Endothelial cell (in vitro differentiated cells): ENCODE measurements around the gene SLC22A6. TPM values are rescaled to one million over a fixed set of nuclear protein-coding genes. Genes with fewer than 3 reads are reported as not detected.
"Not testable (repeated sequence)": the region's sequence is repeated elsewhere in the genome, so short reads cannot be mapped to it uniquely, and the experiment has no call there.

ENCODE experiments used
- DNase-seq: peaks from one replicate; pipeline ENCODE4 v3.0.0; 2021; ENCODE audit warnings: low spot score
- H3K27ac Mint-ChIP-seq: one replicate; pipeline ENCODE4 v1.8.0; 2021; ENCODE audit warnings: mixed read lengths, inconsistent platforms; ENCODE audit not compliant: unreplicated experiment
- H3K27me3 Mint-ChIP-seq: one replicate; pipeline ENCODE4 v1.8.0; 2021; ENCODE audit warnings: mild to moderate bottlenecking, moderate library complexity, mixed read lengths, inconsistent platforms; ENCODE audit not compliant: unreplicated experiment
- H3K36me3 Mint-ChIP-seq: one replicate; pipeline ENCODE4 v1.8.0; 2021; ENCODE audit warnings: mild to moderate bottlenecking, low read depth, mixed read lengths, inconsistent platforms; ENCODE audit not compliant: unreplicated experiment
- H3K4me1 Mint-ChIP-seq: one replicate; pipeline ENCODE4 v1.8.0; 2021; ENCODE audit warnings: mild to moderate bottlenecking, mixed read lengths, inconsistent platforms; ENCODE audit not compliant: unreplicated experiment
- H3K4me3 Mint-ChIP-seq: one replicate; pipeline ENCODE4 v1.8.0; 2021; ENCODE audit warnings: mild to moderate bottlenecking, mixed read lengths, inconsistent platforms; ENCODE audit not compliant: unreplicated experiment
- H3K9me3 Mint-ChIP-seq: one replicate; pipeline ENCODE4 v1.8.0; 2021; ENCODE audit warnings: mixed read lengths, inconsistent platforms; ENCODE audit not compliant: unreplicated experiment
- total RNA-seq: library from RNA; stranded (reverse); fragmentation: NEBNext Ultra II Directional; extraction: Animal tissue kit (Norgen Biotek cat#: 25700); gene quantifications from one replicate; pipeline ENCODE4 v1.2.1, GENCODE V29; 2021; ENCODE audit not compliant: unreplicated experiment
- TF ChIP-seq, protein P1 (sequence below): fragments of 200-600 bp; sonication (generic); IDR thresholded peaks from one replicate; pipeline ENCODE4 v1.5.0; 2021; ENCODE audit warnings: antibody characterized with exemption; ENCODE audit not compliant: unreplicated experiment

Gene SLC22A6
- total RNA-seq, 1 donor from 2014 or later = not detected

DNA sequence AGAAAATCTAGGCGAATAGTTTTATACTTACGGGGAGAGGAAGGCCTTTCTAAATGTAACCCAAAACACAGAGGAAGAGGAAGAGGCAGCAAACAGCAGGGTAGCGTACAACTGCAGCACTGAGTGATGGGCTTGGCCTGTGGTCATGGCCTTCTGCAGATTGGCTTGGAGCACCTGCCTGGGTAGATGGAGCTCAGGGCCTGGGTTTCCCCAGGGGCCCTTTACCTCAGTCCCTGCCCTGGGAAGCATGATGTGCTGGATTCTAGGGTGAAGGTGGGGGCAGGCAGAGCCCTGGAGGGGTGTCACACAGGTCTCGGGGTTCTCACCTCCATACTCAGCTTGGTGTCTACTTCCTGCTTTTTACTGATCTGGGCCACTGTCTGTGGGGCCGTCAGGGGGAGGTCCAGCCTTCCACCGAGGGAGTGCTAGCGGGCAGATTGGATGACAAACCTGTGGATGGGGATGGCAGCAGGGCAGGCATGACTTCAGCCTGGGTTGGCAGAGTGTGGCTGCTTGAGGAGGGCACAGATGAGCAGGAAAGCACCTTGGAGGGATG lies 35.9 kb downstream of the SLC22A6 start:
- Mint-ChIP-seq H3K27ac (no peak overlapping the region), H3K4me1 (no peaks in the 10 kb centered on the region), H3K4me3 (no peak overlapping the region), H3K9me3 (no peaks in the 10 kb centered on the region), H3K36me3 (peaks cover 10% of the 10 kb centered on the region), H3K27me3 (no peaks in the 10 kb centered on the region)
- DNase-seq = no peak
- TF ChIP-seq, protein P1, sequence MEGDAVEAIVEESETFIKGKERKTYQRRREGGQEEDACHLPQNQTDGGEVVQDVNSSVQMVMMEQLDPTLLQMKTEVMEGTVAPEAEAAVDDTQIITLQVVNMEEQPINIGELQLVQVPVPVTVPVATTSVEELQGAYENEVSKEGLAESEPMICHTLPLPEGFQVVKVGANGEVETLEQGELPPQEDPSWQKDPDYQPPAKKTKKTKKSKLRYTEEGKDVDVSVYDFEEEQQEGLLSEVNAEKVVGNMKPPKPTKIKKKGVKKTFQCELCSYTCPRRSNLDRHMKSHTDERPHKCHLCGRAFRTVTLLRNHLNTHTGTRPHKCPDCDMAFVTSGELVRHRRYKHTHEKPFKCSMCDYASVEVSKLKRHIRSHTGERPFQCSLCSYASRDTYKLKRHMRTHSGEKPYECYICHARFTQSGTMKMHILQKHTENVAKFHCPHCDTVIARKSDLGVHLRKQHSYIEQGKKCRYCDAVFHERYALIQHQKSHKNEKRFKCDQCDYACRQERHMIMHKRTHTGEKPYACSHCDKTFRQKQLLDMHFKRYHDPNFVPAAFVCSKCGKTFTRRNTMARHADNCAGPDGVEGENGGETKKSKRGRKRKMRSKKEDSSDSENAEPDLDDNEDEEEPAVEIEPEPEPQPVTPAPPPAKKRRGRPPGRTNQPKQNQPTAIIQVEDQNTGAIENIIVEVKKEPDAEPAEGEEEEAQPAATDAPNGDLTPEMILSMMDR = no peak

GRCh38 chr11:62945538-62945937 lies 39.2 kb downstream of the SLC22A6 start:
- not testable (repeated sequence) for H3K27me3 Mint-ChIP-seq, H3K27ac Mint-ChIP-seq, DNase-seq, H3K4me3 Mint-ChIP-seq, H3K9me3 Mint-ChIP-seq, H3K4me1 Mint-ChIP-seq, H3K36me3 Mint-ChIP-seq

DNA sequence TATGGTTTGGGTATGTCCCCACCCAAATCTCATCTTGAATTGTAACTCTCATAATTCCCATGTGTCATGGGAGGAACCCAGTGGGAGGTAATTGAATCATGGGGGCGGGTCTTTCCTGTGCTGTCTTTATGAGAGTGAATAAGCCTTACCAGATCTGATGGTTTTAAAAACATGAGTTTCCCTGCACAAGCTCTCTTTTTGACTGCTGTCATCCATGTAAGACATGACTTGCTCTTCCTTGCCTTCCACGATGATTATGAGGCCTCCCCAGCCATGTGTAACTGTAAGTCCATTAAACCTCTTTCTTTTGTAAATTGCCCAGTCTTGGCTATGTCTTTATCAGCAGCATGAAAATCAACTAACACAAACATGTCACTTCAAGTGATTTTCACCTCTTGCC lies 47.2 kb downstream of the SLC22A6 start:
- peaks cover 17% of the 10 kb centered on the region for H3K36me3 Mint-ChIP-seq
- DNase-seq, H3K9me3 Mint-ChIP-seq, H3K27me3 Mint-ChIP-seq, H3K27ac Mint-ChIP-seq, H3K4me1 Mint-ChIP-seq: not testable (repeated sequence)
- peak overlapping the region; percentile 49 for H3K4me3 Mint-ChIP-seq

GRCh38 chr11:62934496-62934785 lies 50.3 kb downstream of the SLC22A6 start:
- H3K9me3 Mint-ChIP-seq = peaks cover 4% of the 10 kb centered on the region
- DNase-seq = no peak
- peaks cover 28% of the 10 kb centered on the region for H3K36me3 Mint-ChIP-seq
- H3K4me1 Mint-ChIP-seq = peaks cover 4% of the 10 kb centered on the region
- no peak overlapping the region for H3K4me3 Mint-ChIP-seq
- H3K27ac Mint-ChIP-seq = no peak overlapping the region
- TF ChIP-seq, protein P1 = no peak
- H3K27me3 Mint-ChIP-seq = peaks cover 6% of the 10 kb centered on the region

DNA sequence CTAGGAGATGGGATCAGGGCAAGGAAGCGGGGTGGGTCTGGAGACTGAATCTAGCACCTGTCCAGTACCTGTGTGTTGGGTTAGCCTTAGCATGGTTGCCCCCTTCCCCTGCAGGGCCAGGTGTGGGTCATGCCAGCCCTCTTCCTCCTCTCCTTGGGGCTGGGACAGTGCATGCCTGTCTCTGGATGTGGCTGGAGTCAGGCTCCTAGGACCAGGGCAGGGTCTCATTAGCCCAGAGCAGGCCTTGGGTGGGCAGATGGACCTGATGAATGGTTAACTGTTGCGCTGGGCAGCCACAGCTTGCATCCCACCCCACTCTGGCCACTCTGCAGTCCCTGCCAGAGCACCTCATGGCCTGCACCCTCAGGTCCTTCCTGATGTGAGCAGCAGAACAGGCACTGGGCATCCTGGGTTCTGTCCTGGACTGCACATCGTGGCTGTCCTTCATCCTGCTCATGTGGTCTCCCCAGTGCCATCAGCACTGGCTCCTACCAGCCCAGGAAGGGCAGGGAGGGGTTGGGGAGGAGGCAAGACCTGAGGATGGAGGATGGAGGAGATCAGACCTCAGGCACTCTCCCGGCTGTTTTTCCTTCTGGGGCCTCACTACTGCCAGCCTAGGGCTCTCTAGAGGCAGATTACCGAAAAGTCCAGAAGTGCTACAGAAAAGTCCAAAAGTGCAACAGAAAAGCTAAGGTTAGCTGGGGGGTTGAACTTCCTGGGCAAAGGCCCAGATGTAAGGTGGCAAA lies 50.8 kb downstream of the SLC22A6 start:
- no peak for DNase-seq
- Mint-ChIP-seq H3K9me3 (peaks cover 4% of the 10 kb centered on the region), H3K4me3 (no peak overlapping the region), H3K4me1 (peaks cover 8% of the 10 kb centered on the region), H3K36me3 (peaks cover 24% of the 10 kb centered on the region), H3K27ac (no peak overlapping the region), H3K27me3 (peaks cover 3% of the 10 kb centered on the region)
- TF ChIP-seq, protein P1 = no peak

DNA sequence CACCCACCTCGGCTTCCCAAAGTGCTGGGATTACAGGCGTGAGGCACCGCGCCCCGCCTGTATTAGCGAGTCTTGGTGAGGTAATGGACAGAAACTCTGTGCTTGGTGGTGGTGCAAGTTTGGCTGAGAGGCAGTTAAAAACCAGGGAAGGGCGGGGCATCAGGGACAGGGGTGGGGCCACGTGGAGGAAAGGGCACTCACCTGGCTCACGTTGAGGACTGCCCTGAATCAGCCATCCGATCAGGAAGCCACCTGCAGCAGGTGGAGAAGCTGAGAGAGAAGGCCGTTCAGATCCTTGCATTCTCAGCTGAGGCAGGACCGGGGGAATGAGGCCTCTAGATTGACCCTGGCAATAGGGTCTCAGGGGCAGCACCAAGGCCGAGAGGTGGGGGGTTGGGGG lies 51.5 kb downstream of the SLC22A6 start:
- TF ChIP-seq, protein P1 = no peak
- Mint-ChIP-seq H3K27ac (no peak overlapping the region), H3K36me3 (peaks cover 21% of the 10 kb centered on the region), H3K9me3 (peaks cover 4% of the 10 kb centered on the region), H3K4me1 (peaks cover 14% of the 10 kb centered on the region), H3K27me3 (peaks cover 6% of the 10 kb centered on the region), H3K4me3 (no peak overlapping the region)
- no peak for DNase-seq
